BE2C (cell line): ENCODE data around the gene TEX29.

Source experiments
- DNase-seq: peaks from one replicate; pipeline ENCODE4 v3.0.0-alpha.2; 2020
- H3K27me3 ChIP-seq: fragments of 250-450 bp; sonication (Bioruptor Pico); 2 replicates; pipeline ENCODE4 v1.5.1; 2020; ENCODE audit warnings: mild to moderate bottlenecking
- H3K36me3 ChIP-seq: fragments of 250-450 bp; sonication (Bioruptor Pico); 2 replicates; pipeline ENCODE4 v1.5.1; 2020; ENCODE audit warnings: mild to moderate bottlenecking
- H3K4me1 ChIP-seq: fragments of 250-450 bp; sonication (Bioruptor Pico); 2 replicates; pipeline ENCODE4 v1.5.1; 2020
- H3K4me3 ChIP-seq: 2 replicates; pipeline ENCODE4 v1.5.1; 2011; ENCODE audit warnings: low read depth, low read length
- H3K9me3 ChIP-seq: fragments of 250-450 bp; sonication (Bioruptor Pico); 2 replicates; pipeline ENCODE4 v1.5.1; 2020
- CTCF ChIP-seq: IDR thresholded peaks from 2 replicates; pipeline ENCODE4 v1.5.1; 2012; ENCODE audit warnings: mild to moderate bottlenecking, low read depth, low read length

The TEX29 gene

GRCh38 chr13:111370147-111370546 lies 49.7 kb downstream of the TEX29 start:
- no peak for TF ChIP-seq CTCF
- H3K27me3 ChIP-seq: peaks cover 36% of the 10 kb centered on the region
- no peaks in the 10 kb centered on the region for H3K9me3 ChIP-seq
- H3K4me3 ChIP-seq: no peak overlapping the region
- no peak for DNase-seq
- no peaks in the 10 kb centered on the region for H3K4me1 ChIP-seq
- H3K36me3 ChIP-seq: no peaks in the 10 kb centered on the region

- Histone ChIP-seq H3K4me1 (no peaks in the 10 kb centered on the region), H3K4me3 (no peak overlapping the region), H3K36me3 (no peaks in the 10 kb centered on the region), H3K27me3 (peaks cover 30% of the 10 kb centered on the region), H3K9me3 (no peaks in the 10 kb centered on the region)
- TF ChIP-seq CTCF: no peak
- DNase-seq: no peak
Observed at GRCh38 chr13:111370570-111371535, 50.4 kb downstream of the TEX29 start.

DNA sequence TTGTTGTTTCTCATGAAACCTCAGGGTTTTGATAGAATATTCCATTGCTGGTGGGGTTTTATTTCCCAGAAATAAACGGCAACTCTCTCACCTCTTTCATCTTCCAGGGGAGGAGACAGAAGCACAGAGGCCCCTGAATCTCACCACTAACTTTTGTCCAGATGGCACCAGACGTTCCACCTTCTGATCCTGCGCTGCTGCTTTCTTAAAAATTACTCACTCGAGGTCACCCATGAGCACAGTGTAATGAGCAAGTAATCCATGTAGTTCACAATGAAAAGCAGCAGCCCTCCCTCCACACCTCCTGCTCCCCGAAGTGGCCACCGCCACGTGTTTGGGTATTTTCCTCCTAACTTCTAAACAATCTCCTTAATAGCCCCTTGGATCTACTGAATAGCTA lies 51.3 kb downstream of the TEX29 start:
- no peak for DNase-seq
- no peaks in the 10 kb centered on the region for H3K36me3 ChIP-seq
- peaks cover 26% of the 10 kb centered on the region for H3K27me3 ChIP-seq
- no peaks in the 10 kb centered on the region for H3K9me3 ChIP-seq
- H3K4me3 ChIP-seq: no peak overlapping the region
- TF ChIP-seq CTCF: no peak
- H3K4me1 ChIP-seq: no peaks in the 10 kb centered on the region

DNA sequence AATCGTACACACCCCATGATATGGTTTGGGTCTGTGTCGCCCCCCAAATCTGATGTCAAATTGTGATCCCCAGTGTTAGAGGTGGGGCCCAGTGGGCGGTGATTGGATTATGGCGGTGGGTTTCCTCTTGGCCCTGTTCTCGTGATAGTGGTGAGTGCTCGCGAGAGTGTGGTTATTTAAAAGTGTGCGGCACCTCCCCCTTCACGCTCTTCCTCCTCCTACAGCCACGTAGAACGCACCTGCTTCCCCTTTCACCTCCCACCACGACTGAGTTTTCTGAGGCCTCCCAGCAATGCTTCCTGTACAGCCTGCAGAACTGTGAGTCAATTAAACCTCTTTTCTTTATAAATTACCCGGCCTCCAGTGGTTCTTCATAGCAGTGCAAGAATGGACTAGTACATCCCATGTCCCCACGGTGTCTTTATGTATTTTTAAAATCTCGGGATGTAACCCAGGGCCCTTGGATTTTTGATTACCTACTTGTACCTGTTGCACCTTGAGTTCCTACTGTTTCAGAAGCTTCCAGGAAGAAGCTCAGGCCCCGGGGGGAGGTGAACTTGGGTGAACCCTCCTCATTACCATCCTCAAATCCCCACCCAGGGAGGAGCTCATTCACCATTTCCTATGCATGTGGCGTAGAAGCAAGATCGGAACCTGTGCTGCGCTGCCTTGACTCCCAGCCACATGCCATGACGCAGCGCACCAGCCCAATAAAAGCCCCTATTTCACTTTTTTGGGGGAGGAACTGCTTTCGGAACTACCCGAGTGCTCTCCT lies 52.4 kb downstream of the TEX29 start:
- Histone ChIP-seq H3K27me3 (peaks cover 26% of the 10 kb centered on the region), H3K4me1 (no peaks in the 10 kb centered on the region), H3K4me3 (no peak overlapping the region), H3K36me3 (no peaks in the 10 kb centered on the region), H3K9me3 (no peaks in the 10 kb centered on the region)
- no peak for DNase-seq
- TF ChIP-seq CTCF: no peak

GRCh38 chr13:111373486-111373885 lies 53.0 kb downstream of the TEX29 start:
- DNase-seq: no peak
- no peaks in the 10 kb centered on the region for H3K4me1 ChIP-seq
- no peaks in the 10 kb centered on the region for H3K36me3 ChIP-seq
- no peak for TF ChIP-seq CTCF
- peaks cover 26% of the 10 kb centered on the region for H3K27me3 ChIP-seq
- no peaks in the 10 kb centered on the region for H3K9me3 ChIP-seq
- H3K4me3 ChIP-seq: no peak overlapping the region
